HG03432 (cell line): ENCODE results near the gene LNPEP.

ENCODE experiments used
- ATAC-seq: cut with Tn5 transposase; IDR thresholded peaks from one replicate; pipeline ENCODE4 v1.9.1; 2021; ENCODE audit warnings: mild to moderate bottlenecking, moderate library complexity; ENCODE audit not compliant: unreplicated experiment

Gene LNPEP

DNA sequence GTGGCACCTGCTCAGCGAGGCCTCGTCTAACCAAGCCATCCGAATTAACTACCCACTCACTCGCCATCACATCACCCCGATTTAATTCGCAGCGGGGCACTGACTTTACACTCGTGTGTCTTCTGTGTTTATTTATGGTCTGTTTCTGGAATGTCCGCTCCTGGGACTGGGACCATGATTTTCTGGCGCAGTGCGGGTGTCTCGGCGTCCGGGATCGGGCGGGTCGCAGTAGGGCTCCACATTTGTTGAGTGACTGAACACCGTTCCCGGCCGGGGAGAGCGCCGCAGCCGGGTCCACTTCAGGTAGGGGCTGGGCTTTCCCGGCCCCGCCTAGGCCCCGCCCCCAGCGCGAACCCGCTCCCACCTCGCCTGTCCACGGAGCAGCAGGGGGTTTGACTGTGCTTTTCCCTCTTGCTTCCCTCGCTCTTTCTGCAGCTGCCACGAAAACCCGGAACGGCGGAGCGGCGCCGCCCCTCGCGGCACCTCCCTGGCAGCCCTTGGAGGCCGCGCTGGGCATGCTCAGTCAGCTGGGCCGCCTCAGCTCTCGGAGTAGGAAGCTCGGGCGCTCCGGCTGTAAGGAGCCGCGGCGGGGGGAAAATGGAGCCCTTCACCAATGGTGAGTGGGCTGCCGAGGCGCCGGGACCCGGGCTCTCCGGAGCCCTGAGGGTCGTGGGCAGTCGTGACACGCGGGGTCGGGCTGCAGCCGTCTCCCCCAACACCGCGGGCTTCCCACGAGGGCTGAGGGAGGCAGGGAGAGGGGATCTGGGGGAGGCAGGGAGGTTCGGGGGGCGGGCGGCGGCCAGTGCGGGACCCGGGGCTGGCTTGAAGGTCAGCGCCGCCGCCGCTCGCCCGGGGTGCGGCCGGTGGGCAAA lies at the start of gene LNPEP:
Gene LNPEP, plus strand, starts transcription at position 522 of the 872 bp plus-strand sequence. Its CDS starts 76 bp downstream, at position 598.
- peak; percentile 62 for ATAC-seq

- ATAC-seq, result no peak
These were observed 42.5 kb upstream of the LNPEP start for GRCh38 chr5:96893342-96893741.

DNA sequence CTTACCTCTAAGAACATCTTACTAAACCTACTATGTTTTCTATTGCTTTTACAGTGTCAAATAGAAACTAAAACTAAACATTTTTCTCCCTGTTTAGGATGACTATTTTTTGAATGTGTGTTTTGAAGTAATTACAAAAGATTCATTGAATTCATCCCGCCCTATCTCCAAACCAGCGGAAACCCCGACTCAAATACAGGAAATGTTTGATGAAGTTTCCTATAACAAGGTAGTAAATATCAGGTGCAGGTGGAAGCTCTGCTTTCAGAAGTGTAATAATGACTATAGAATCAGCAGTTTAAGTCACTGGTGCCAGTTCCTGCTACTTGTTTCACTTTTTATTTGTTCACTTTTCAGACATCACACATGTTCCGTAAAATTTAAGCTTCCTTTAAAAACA lies 39.6 kb upstream of the LNPEP start:
- peak; percentile 84 for ATAC-seq

DNA sequence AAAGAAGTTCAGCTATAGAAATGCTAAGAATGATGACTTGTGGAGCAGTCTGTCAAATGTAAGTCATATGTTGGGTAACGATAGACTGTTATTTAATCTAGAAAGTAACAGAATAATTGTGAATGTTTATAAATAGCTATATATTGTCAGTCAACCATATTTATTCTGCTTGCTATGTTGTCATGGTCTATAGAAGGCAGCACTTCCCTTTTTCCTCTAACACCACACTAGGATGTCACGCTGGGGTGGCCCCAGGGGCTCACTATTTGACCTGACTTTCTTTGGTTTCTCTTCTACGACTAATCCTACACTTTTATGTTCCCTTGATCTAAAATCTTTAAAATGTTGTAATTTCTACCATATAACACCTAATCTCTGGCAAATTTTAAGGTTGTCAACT lies 39.1 kb upstream of the LNPEP start:
- ATAC-seq, result peak; percentile 94

DNA sequence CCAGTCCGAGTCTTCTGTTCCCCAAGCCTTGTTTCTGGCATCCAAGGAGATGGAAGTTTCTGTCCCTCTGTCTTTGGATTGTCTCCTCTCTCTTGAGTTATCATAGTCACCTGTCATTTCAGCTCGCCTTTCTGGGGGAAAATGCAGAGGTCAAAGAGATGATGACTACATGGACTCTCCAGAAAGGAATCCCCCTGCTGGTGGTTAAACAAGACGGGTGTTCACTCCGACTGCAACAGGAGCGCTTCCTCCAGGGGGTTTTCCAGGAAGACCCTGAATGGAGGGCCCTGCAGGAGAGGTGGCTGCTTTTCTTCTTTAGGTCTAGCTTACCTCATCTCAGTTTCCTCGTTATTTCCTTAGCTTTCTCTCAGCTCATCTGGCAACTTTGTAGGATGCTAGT lies 34.5 kb upstream of the LNPEP start:
- no peak for ATAC-seq

DNA sequence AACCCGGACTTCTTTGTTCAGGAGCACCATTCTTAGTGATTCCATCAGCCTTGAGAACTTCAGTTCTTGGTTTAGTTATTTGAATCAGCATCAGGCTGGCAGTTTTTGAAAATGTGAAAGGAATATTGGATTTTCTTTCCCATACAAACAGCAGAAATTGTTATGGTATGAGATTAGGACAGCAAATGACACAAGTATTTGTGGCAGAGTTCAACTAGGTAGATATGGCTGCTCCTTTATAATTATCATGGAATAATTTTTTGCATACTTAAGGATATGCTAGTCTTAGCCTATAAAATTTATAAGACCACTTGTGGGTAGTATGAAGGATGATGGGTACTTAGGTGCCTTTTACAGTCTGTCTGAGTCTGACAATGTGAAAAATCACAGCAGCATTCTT lies 34.0 kb upstream of the LNPEP start:
- no peak for ATAC-seq

- ATAC-seq, result no peak
These were observed 33.0 kb upstream of the LNPEP start for GRCh38 chr5:96902876-96903275.

DNA sequence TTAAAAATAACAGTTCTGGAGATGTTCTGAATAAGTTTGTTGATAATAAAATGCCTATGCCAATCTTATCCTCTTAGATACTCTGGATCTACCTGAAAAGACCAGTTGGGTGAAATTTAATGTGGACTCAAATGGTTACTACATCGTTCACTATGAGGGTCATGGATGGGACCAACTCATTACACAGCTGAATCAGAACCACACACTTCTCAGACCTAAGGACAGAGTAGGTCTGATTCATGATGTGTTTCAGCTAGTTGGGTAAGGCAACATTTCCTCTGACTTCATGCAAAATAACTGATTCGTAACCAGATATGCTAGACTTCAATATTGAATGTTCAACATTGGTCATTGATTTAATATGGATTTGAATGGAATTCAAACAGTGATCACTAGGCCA lies 32.6 kb upstream of the LNPEP start:
- ATAC-seq, result no peak

DNA sequence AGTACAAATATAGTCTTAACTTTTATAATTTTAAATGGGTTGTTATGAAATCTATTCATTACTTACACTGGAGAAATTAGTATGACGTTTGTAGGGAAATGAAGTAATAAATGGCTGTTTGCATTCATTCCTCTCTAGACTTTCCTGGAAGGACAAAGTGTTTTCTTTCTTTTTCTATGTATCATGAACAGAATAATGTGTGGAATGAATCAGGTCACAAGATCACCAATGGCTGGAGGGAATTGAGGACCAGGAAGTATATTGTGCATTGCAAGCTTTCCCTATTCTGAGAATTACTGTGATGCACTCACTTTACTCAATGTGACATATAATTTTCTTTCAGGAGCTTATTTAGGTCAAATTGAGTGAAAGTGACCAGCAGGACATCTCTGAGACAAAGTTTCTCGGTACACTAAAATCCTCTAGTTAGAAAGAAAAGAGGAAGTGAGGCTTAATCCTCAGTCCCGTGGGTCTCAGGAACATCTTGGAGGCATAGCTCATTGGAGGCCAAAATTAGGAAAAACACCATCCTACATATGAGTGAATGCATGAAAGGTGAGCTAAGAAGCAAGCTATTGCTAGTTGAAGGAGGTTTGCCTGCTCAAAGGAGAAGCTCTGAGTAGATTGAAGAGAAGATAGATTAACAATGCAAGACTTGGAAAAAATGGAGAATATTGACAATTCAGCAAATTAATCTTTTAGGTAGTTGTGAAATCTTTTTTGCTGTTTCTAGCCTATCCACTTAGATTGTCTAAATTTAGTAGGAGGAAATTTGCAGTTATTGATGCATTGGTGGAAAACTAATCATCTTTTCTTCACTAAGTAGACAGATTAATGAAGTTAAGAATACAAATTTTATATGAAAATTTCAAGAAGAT lies 31.6 kb upstream of the LNPEP start:
- ATAC-seq, result no peak

- no peak for ATAC-seq
These were observed 30.0 kb upstream of the LNPEP start for GRCh38 chr5:96905864-96906263.

- no peak for ATAC-seq
These were observed 26.9 kb upstream of the LNPEP start for GRCh38 chr5:96909003-96909402.

- no peak for ATAC-seq
These were observed 26.4 kb upstream of the LNPEP start for GRCh38 chr5:96909435-96909834.

DNA sequence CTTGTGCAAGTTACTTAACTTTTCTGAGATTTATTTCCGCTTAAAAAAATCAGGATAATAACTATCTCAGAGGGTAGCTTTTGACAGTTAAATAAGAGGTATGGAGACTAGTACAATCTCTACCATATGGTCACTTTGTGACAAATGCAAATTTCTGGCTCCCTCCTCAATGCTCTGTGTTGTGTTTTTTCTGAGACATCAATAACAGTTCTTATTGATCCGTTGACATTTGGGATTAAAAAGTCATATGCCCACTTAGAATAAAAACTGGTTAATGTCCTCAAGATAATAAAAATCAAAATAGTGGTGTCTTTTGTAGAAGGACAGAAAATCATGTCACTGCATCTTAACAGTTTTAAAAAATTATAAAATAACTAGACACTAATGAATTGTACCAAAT lies 24.7 kb upstream of the LNPEP start:
- no peak for ATAC-seq

GRCh38 chr5:96913233-96913632 lies 22.6 kb upstream of the LNPEP start:
- ATAC-seq, result no peak

DNA sequence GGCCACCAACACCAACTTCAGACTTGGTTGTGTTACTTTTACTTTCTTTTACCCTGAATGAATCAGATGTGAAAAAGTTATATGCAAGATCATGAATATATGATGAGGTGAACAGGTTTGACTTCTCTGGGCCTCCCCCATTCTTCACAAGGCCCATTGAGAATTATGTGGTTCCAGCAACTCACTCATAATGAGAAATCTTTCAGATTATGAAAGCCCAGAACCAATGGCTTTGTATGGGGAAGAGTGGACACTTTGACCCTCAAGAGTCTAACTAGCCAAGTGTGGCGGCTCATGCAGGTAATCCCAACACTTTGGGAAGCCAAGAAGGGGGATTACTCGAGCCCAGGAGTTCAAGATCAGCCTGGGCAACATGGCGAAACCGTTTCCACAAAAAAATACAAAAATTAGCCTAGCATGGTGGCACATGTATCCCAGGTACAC lies 16.1 kb upstream of the LNPEP start:
- ATAC-seq, result peak; percentile 69

DNA sequence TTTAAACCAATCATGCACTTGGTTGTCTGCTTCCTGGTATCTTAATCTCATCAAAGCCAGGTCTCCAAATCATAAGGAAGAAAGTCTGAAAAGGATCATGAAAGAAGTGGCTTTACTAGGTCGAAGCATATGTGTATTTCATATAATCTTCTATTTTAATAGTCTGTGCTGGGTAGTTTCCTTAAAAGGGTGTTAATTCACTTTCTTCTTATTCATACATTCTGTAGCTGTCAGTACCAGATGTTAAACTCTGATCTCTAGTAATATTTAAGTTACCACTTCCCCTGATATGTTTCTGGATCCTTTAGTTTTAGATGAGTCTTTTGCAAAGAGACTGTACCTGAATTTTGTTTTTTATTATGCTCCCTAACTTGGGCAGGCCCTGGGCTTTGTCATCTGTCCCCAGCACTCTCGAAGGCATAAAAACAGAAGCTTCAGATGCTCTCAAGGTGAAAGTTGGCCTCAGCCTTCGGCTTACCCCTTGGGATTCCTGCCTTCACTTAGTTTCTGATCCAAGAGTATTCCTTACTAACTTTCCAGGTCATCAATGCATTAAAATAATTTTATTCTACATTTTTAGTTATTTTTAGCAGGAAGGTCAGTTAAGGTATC lies 15.0 kb upstream of the LNPEP start:
- no peak for ATAC-seq

DNA sequence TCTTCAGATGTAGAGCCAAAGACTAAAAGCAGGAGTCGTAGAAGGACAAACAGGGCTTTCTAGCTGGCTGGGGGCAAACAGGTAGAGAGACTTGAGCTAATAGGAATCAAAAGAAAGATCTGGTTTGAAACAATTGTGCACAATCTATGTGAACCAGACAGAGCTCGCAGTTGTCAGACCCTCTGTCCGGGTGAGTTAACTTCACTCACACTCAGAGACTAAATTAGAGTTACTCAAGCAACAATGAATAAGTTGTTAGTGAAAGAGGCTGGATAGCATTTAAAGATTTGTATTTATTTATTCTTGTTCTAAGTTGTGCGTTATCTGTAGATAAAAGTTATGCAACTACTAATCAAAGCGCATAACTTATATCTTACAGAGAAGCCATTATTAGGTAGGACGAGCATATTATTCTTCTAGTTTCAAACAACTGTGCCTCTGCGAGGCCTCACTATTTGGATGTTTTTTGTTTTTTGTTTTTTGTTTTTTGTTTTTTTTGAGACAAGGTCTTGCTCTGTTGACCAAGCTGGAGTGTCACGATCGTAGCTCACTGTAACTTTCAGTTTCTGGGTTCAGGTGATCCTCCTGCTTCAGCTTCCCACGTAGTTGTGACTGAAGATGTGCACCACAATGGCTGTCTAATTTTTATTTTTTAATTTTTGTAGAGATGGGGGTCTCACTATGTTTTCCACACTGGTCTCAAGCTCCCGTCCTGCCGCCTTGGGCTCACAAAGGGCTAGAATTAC lies 13.2 kb upstream of the LNPEP start:
- peak; percentile 32 for ATAC-seq

GRCh38 chr5:96924016-96924443 lies 11.8 kb upstream of the LNPEP start:
- ATAC-seq, result no peak

- ATAC-seq, result no peak
These were observed 9.6 kb upstream of the LNPEP start for GRCh38 chr5:96926276-96926675.

- ATAC-seq, result no peak
These were observed 8.9 kb upstream of the LNPEP start for GRCh38 chr5:96927008-96927407.
